Transverse colon (tissue), 4 donors: ENCODE results near the gene PEAK3. TPM values are rescaled to one million over a fixed set of nuclear protein-coding genes. Genes with fewer than 3 reads are reported as not detected.

Experiments
- DNase-seq: peaks from one replicate; pipeline ENCODE4 v3.0.0-alpha.2; 2019
- H3K27ac ChIP-seq, 4 donors: fragments of 200-600 bp; sonication (generic); 2 replicates each; pipeline ENCODE4 v1.5.1; 2016 to 2018; ENCODE audit warnings: inconsistent platforms in 4 of 4
- H3K27me3 ChIP-seq: fragments of 200-600 bp; sonication (generic); 2 replicates; pipeline ENCODE4 v1.5.1; 2017; ENCODE audit warnings: inconsistent platforms
- H3K36me3 ChIP-seq, 4 donors: fragments of 200-600 bp; sonication (generic); 2 replicates each; pipeline ENCODE4 v1.5.1; 2017 to 2019; ENCODE audit warnings: inconsistent platforms in 4 of 4
- H3K4me1 ChIP-seq, 4 donors: fragments of 200-600 bp; sonication (generic); 2 replicates each; pipeline ENCODE4 v1.5.1; 2017 to 2020; ENCODE audit warnings: inconsistent platforms in 4 of 4
- H3K4me3 ChIP-seq, 4 donors: fragments of 200-600 bp; sonication (generic); 1 replicate in 1 of 4; 2 replicates in 3 of 4; pipeline versions ENCODE4 v1.5.1 to v1.6.1; 2017 to 2019; ENCODE audit warnings: inconsistent platforms in 4 of 4
- H3K9me3 ChIP-seq, 2 donors: fragments of 200-600 bp; sonication (generic); 2 replicates each; pipeline ENCODE4 v1.5.1; 2017 to 2019; ENCODE audit warnings: inconsistent platforms in 2 of 2
- CTCF ChIP-seq, 5 experiments: fragments of 200-600 bp in 3 of 5; fragments of 450-650 bp in 2 of 5; sonication (generic) in 3 of 5; IDR thresholded peaks; 1 replicate in 2 of 5; 2 replicates in 3 of 5; pipeline ENCODE4 v1.5.1; 2016 to 2017; ENCODE audit warnings: antibody characterized with exemption in 5 of 5, inconsistent platforms in 3 of 5, mild to moderate bottlenecking in 2 of 5, moderate library complexity in 1 of 5
- EP300 ChIP-seq: sonication (generic); formaldehyde crosslinking; IDR thresholded peaks from one replicate; pipeline ENCODE4 v1.6.1; 2017; ENCODE audit warnings: antibody characterized with exemption, low read depth
- POLR2A ChIP-seq: fragments of 450-650 bp; IDR thresholded peaks from one replicate; pipeline ENCODE4 v1.6.1; 2016; ENCODE audit warnings: antibody characterized with exemption, mild to moderate bottlenecking, moderate library complexity
- POLR2AphosphoS5 ChIP-seq, 3 donors: sonication (generic); formaldehyde crosslinking; IDR thresholded peaks; one replicate each; pipeline ENCODE4 v1.6.1; 2016; ENCODE audit warnings: antibody characterized with exemption in 3 of 3
- WGBS, 2 donors: methylation state at CpG; one replicate each; pipeline ENCODE4 v1.1.5; 2018; ENCODE audit warnings: low coverage in 1 of 2; 5-methylcytosine and 5-hydroxymethylcytosine counted together
- in situ Hi-C, 4 donors: fragments of 200-750 bp; cut with MboI; loops; one replicate each; pipeline versions ENCODE4 v1.15.0 to v1.15.1; 2017; ENCODE audit warnings: low sequenced_read_pairs in 3 of 4, low pct_ligation_motif_present in 1 of 4, low pct_unique_long_range_greater_than_20kb in 1 of 4
- intact Hi-C: fragments of 100-400 bp; cut with DNase I; formaldehyde crosslinking; loops from one replicate; pipeline ENCODE4 v1.15.1; 2023; ENCODE audit warnings: low total_unique reads
- total RNA-seq, 4 donors: library from RNA; depleted of rRNA; stranded (reverse); fragments of >200 nt; gene quantifications; one replicate each; pipeline ENCODE4 v1.1.0, GENCODE V29; 2016

Gene PEAK3
- total RNA-seq, 4 donors from 2014 or later, result 0.27 to 1.1 (median 1.1) TPM; not detected in 1

GRCh38 chr19:2315818-2316353 lies 33.9 kb upstream of the PEAK3 start:
- Histone ChIP-seq H3K36me3 (no peaks in the 10 kb centered on the region), H3K4me1 (peaks cover 0 to 3% (median 0%) of the 10 kb centered on the region in 4 donors), H3K4me3 (no peak overlapping the region), H3K27me3 (peaks cover 38% of the 10 kb centered on the region), H3K27ac (no peak overlapping the region), H3K9me3 (peaks cover 6 to 7% of the 10 kb centered on the region in 2 donors)
- intact Hi-C loops, result no loop called here
- DNase-seq, result peak; percentile 71
- TF ChIP-seq CTCF (IDR thresholded peaks at IDR 0.05) (peak; percentile 44 to 70 (median 51)), EP300 (no peak)
- WGBS, 2 donors, result 34% methylated on average over 22 of the region's 22 CpGs; no CpG with 5 or more reads in 1 of the 2 donors
- in situ Hi-C loops, result loop anchor here in 1 of 4 donors (25.0 kb wide), 1 partner anchor 296 kb away; no protein-coding TSS in a partner anchor

- TF ChIP-seq CTCF (IDR thresholded peaks at IDR 0.05) (no peak), EP300 (no peak), POLR2A (no peak), POLR2AphosphoS5 (IDR thresholded peaks at IDR 0.05) (no peak)
- Histone ChIP-seq H3K4me3 (no peak overlapping the region), H3K36me3 (no peaks in the 10 kb centered on the region), H3K4me1 (peaks cover 0 to 3% (median 0%) of the 10 kb centered on the region in 4 donors), H3K9me3 (peaks cover 6 to 7% of the 10 kb centered on the region in 2 donors), H3K27me3 (peaks cover 44% of the 10 kb centered on the region), H3K27ac (no peak overlapping the region)
- intact Hi-C loops, result no loop called here
- 83 to 89% methylated on average over 2 to 7 of the region's 7 CpGs for WGBS, 2 donors
- no peak for DNase-seq
- in situ Hi-C loops, result loop anchor here in 1 of 4 donors (25.0 kb wide), 1 partner anchor 297 kb away; no protein-coding TSS in a partner anchor
Observed at GRCh38 chr19:2315121-2315817, 33.3 kb upstream of the PEAK3 start.

GRCh38 chr19:2312820-2313501 lies 31.0 kb upstream of the PEAK3 start:
- in situ Hi-C loops, result loop anchor here in 1 of 4 donors (25.0 kb wide), 1 partner anchor 299 kb away; no protein-coding TSS in a partner anchor
- H3K36me3 ChIP-seq, result no peaks in the 10 kb centered on the region
- peaks cover 6 to 7% of the 10 kb centered on the region in 2 donors for H3K9me3 ChIP-seq
- DNase-seq, result no peak
- 46% methylated on average over 27 of the region's 28 CpGs; no CpG with 5 or more reads in 1 of the 2 donors for WGBS, 2 donors
- no peak for TF ChIP-seq EP300
- TF ChIP-seq POLR2A, result no peak
- no peak for TF ChIP-seq POLR2AphosphoS5 (IDR thresholded peaks at IDR 0.05)
- no peak for TF ChIP-seq CTCF (IDR thresholded peaks at IDR 0.05)
- peaks cover 0 to 7% (median 2%) of the 10 kb centered on the region in 4 donors for H3K4me1 ChIP-seq
- intact Hi-C loops, result no loop called here
- H3K27ac ChIP-seq, result no peak overlapping the region
- H3K4me3 ChIP-seq, result no peak overlapping the region
- peaks cover 66% of the 10 kb centered on the region for H3K27me3 ChIP-seq

- DNase-seq, result no peak
- WGBS, 2 donors, result 80 to 89% methylated on average over 1 to 4 of the region's 4 CpGs
- TF ChIP-seq POLR2AphosphoS5 (IDR thresholded peaks at IDR 0.05) (no peak), EP300 (no peak), CTCF (IDR thresholded peaks at IDR 0.05) (no peak), POLR2A (no peak)
Observed at GRCh38 chr19:2311093-2311492, 29.1 kb upstream of the PEAK3 start.

More at GRCh38 chr19:2311093-2311492, 29.1 kb upstream of the PEAK3 start:
- Histone ChIP-seq H3K27ac (no peak overlapping the region), H3K4me1 (peaks cover 0 to 8% (median 5%) of the 10 kb centered on the region in 4 donors), H3K27me3 (peaks cover 85% of the 10 kb centered on the region), H3K36me3 (no peaks in the 10 kb centered on the region), H3K4me3 (no peak overlapping the region), H3K9me3 (peaks cover 6 to 7% of the 10 kb centered on the region in 2 donors)
- in situ Hi-C loops, result loop anchor here in 1 of 4 donors (25.0 kb wide), 1 partner anchor 301 kb away; no protein-coding TSS in a partner anchor
- intact Hi-C loops, result no loop called here
